Measurements from ENCODE around the gene PTPRS.

Gene PTPRS

GRCh38 chr19:5326545-5326944, 14.1 kb downstream of the PTPRS start:
- Histone ChIP-seq H3K27me3 (ENCODE audit: insufficient read depth, poor library complexity, severe bottlenecking) (peaks cover 5% of the 10 kb centered on the region), H3K27ac (replicated peaks) (no peak overlapping the region), H3K4me3 (replicated peaks; ENCODE audit: insufficient read depth, low read length) (no peak overlapping the region)
- no peak for TF ChIP-seq SPI1 (IDR thresholded peaks at IDR 0.05; ENCODE audit: borderline replicate concordance, low read depth)
- TF ChIP-seq GABPA (IDR thresholded peaks at IDR 0.05; ENCODE audit: low read depth) = no peak
- TF ChIP-seq CTCF (IDR thresholded peaks at IDR 0.05; ENCODE audit: insufficient read depth, low read length) = no peak
- no peak for TF ChIP-seq POLR2AphosphoS5 (IDR thresholded peaks at IDR 0.05; ENCODE audit: low read depth)
- TF ChIP-seq REST (IDR thresholded peaks at IDR 0.05; ENCODE audit: insufficient replicate concordance, low read depth) = no peak
- no peak for DNase-seq (ENCODE audit: low read depth in 1 of 2, low spot score in 1 of 2)

GRCh38 chr19:5324947-5325346, 15.7 kb downstream of the PTPRS start:
- DNase-seq (ENCODE audit: low read depth in 1 of 2, low spot score in 1 of 2) = no peak
- no peak for TF ChIP-seq CTCF (IDR thresholded peaks at IDR 0.05; ENCODE audit: insufficient read depth, low read length)
- no peak for TF ChIP-seq POLR2AphosphoS5 (IDR thresholded peaks at IDR 0.05; ENCODE audit: low read depth)
- TF ChIP-seq SPI1 (IDR thresholded peaks at IDR 0.05; ENCODE audit: borderline replicate concordance, low read depth) = no peak
- TF ChIP-seq GABPA (IDR thresholded peaks at IDR 0.05; ENCODE audit: low read depth) = no peak
- TF ChIP-seq REST (IDR thresholded peaks at IDR 0.05; ENCODE audit: insufficient replicate concordance, low read depth) = no peak
- Histone ChIP-seq H3K4me3 (replicated peaks; ENCODE audit: insufficient read depth, low read length) (no peak overlapping the region), H3K27ac (replicated peaks) (no peak overlapping the region), H3K27me3 (ENCODE audit: insufficient read depth, poor library complexity, severe bottlenecking) (peaks cover 5% of the 10 kb centered on the region)

- DNase-seq (ENCODE audit: low read depth in 1 of 2, low spot score in 1 of 2) = no peak
- Histone ChIP-seq H3K27me3 (ENCODE audit: insufficient read depth, poor library complexity, severe bottlenecking) (peaks cover 5% of the 10 kb centered on the region), H3K4me3 (replicated peaks; ENCODE audit: insufficient read depth, low read length) (no peak overlapping the region), H3K27ac (replicated peaks) (no peak overlapping the region)
- TF ChIP-seq POLR2AphosphoS5 (IDR thresholded peaks at IDR 0.05; ENCODE audit: low read depth) = no peak
- no peak for TF ChIP-seq SPI1 (IDR thresholded peaks at IDR 0.05; ENCODE audit: borderline replicate concordance, low read depth)
- no peak for TF ChIP-seq REST (IDR thresholded peaks at IDR 0.05; ENCODE audit: insufficient replicate concordance, low read depth)
- no peak for TF ChIP-seq GABPA (IDR thresholded peaks at IDR 0.05; ENCODE audit: low read depth)
- no peak for TF ChIP-seq CTCF (IDR thresholded peaks at IDR 0.05; ENCODE audit: insufficient read depth, low read length)
Observed at GRCh38 chr19:5323475-5323811, 17.2 kb downstream of the PTPRS start.

All from HL-60 (cell line).